HCT116 (cell line): ENCODE measurements around the gene BORCS8. TPM values are rescaled to one million over a fixed set of nuclear protein-coding genes. Genes with fewer than 3 reads are reported as not detected.

Experiments used
- ATAC-seq: fragments of 200-7000 bp; cut with Tn5 transposase; 2 replicates; pipeline ENCODE4 v1.9.1; 2020; ENCODE audit warnings: mild to moderate bottlenecking, moderate library complexity
- BruUV-seq: library from RNA; stranded (reverse); fragments of 400-500 nt; replicated peaks from 2 replicates; lab custom pipeline; 2021; lab: Mats Ljungman, UMichigan
- CTCF ChIA-PET: fragments of 300-600 bp; sonication (Branson Sonifier 250); formaldehyde crosslinking; loops from one replicate; lab custom pipeline; 2021; ENCODE audit warnings: antibody characterized with exemption; lab: Charles Lee
- POLR2A ChIA-PET: fragments of 300-600, 350-600 bp; sonication (Branson Sonifier 250); formaldehyde crosslinking; loops from one replicate; lab custom pipeline; 2021; ENCODE audit warnings: antibody characterized with exemption; lab: Charles Lee
- RAD21 ChIA-PET, 2 experiments: fragments of 300-600 bp; sonication (Branson Sonifier 250); formaldehyde crosslinking; loops; one replicate each; lab custom pipeline; 2023; ENCODE audit warnings: low total read pairs in 2 of 2; ENCODE audit not compliant: uncharacterized antibody in 2 of 2, unreplicated experiment in 2 of 2, low non-redundant PET in 1 of 2; lab: Charles Lee
- DNase-seq: peaks from one replicate; pipeline ENCODE4 v3.0.0-alpha.2; 2010; ENCODE audit warnings: low read depth, low spot score
- H2AFZ ChIP-seq: fragments of 200-600 bp; shearing (Covaris generic), sonication (generic); 2 replicates; pipeline ENCODE4 v1.6.1; 2017; ENCODE audit warnings: low read depth, mixed run types, mixed read lengths, antibody characterized with exemption, low read length; ENCODE audit not compliant: poor library complexity, severe bottlenecking
- H3K27ac ChIP-seq: 2 replicates; pipeline ENCODE4 v1.5.1; 2012; ENCODE audit warnings: low read depth, low read length
- H3K27me3 ChIP-seq: fragments of 200-600 bp; sonication (generic); 2 replicates; pipeline ENCODE4 v1.6.1; 2016; ENCODE audit warnings: mixed run types, low read length, mixed read lengths; ENCODE audit not compliant: insufficient read depth
- H3K36me3 ChIP-seq, 2 experiments: fragments of 200-500 bp in 1 of 2; fragments of 200-600 bp in 1 of 2; sonication (Bioruptor generic) in 1 of 2; sonication (generic) in 1 of 2; 2 replicates each; pipeline versions ENCODE4 v1.5.1 to v1.6.1; 2014 to 2016; ENCODE audit warnings: low read length in 2 of 2, inconsistent platforms in 1 of 2, mixed read lengths in 1 of 2, mixed run types in 1 of 2; ENCODE audit not compliant: insufficient read depth in 2 of 2, control insufficient read depth in 1 of 2
- H3K4me1 ChIP-seq, 2 experiments: fragments of 200-600 bp in 1 of 2; sonication (generic) in 1 of 2; 2 replicates each; pipeline versions ENCODE4 v1.5.1 to v1.6.1; 2012 to 2017; ENCODE audit warnings: low read length in 2 of 2, inconsistent platforms in 1 of 2, mild to moderate bottlenecking in 1 of 2, mixed read lengths in 1 of 2, mixed run types in 1 of 2, moderate library complexity in 1 of 2; ENCODE audit not compliant: insufficient read depth in 2 of 2, control insufficient read depth in 1 of 2
- H3K4me2 ChIP-seq: fragments of 200-600 bp; sonication (generic); 2 replicates; pipeline ENCODE4 v1.6.1; 2017; ENCODE audit warnings: mixed run types, low read length, mixed read lengths
- H3K4me3 ChIP-seq, 2 experiments: fragments of 200-600 bp in 1 of 2; sonication (generic) in 1 of 2; replicated peaks in 1 of 2; 2 replicates each; pipeline ENCODE4 v1.5.1; 2011 to 2016; ENCODE audit warnings: low read length in 2 of 2, control low read depth in 1 of 2, low read depth in 1 of 2, mild to moderate bottlenecking in 1 of 2, mixed read lengths in 1 of 2, mixed run types in 1 of 2
- H3K79me2 ChIP-seq: fragments of 200-600 bp; sonication (generic); 2 replicates; pipeline ENCODE4 v1.6.1; 2017; ENCODE audit warnings: mild to moderate bottlenecking, mixed run types, low read length, moderate library complexity, mixed read lengths; ENCODE audit not compliant: insufficient read depth
- H3K9ac ChIP-seq: fragments of 200-600 bp; sonication (generic); 2 replicates; pipeline ENCODE4 v1.6.1; 2016; ENCODE audit warnings: low read length, mixed read lengths
- H3K9me2 ChIP-seq: fragments of 200-600 bp; sonication (generic), shearing (Covaris generic); 2 replicates; pipeline ENCODE4 v1.6.1; 2017; ENCODE audit warnings: mixed run types, mild to moderate bottlenecking, moderate library complexity; ENCODE audit not compliant: insufficient read depth
- H3K9me3 ChIP-seq, 2 experiments: fragments of 200-500 bp in 1 of 2; fragments of 200-600 bp in 1 of 2; sonication (Bioruptor generic) in 1 of 2; sonication (generic) in 1 of 2; 2 replicates each; pipeline ENCODE4 v1.6.1; 2014 to 2017; ENCODE audit warnings: low read length in 2 of 2, mixed read lengths in 2 of 2, inconsistent platforms in 1 of 2, low read depth in 1 of 2, mild to moderate bottlenecking in 1 of 2, mixed run types in 1 of 2, moderate library complexity in 1 of 2; ENCODE audit not compliant: control insufficient read depth in 1 of 2, insufficient read depth in 1 of 2
- H4K20me1 ChIP-seq: fragments of 200-600 bp; sonication (generic), shearing (Covaris generic); 2 replicates; pipeline ENCODE4 v1.6.1; 2017; ENCODE audit warnings: mixed run types, mild to moderate bottlenecking, moderate library complexity; ENCODE audit not compliant: insufficient read depth
- ATF3 ChIP-seq: IDR thresholded peaks from 2 replicates; pipeline ENCODE4 v1.6.1; 2012
- CEBPB ChIP-seq: IDR thresholded peaks from 2 replicates; pipeline ENCODE4 v1.6.1; 2012; ENCODE audit warnings: low read depth
- CTCF ChIP-seq, 3 experiments: fragments of 200-600 bp in 1 of 3; sonication (generic) in 1 of 3; IDR thresholded peaks in 2 of 3; conservative IDR thresholded peaks in 1 of 3; 2 replicates each; pipeline ENCODE4 v1.5.1; 2012 to 2017; ENCODE audit warnings: low read depth in 2 of 3, low read length in 2 of 3, antibody characterized with exemption in 1 of 3, borderline replicate concordance in 1 of 3, control low read depth in 1 of 3, mild to moderate bottlenecking in 1 of 3, mixed read lengths in 1 of 3, mixed run types in 1 of 3, moderate library complexity in 1 of 3; ENCODE audit not compliant: insufficient read depth in 1 of 3
- FOSL1 ChIP-seq: IDR thresholded peaks from 2 replicates; pipeline ENCODE4 v1.6.1; 2012; ENCODE audit warnings: low read depth
- JUND ChIP-seq: IDR thresholded peaks from 2 replicates; pipeline ENCODE4 v1.6.1; 2012
- RAD21 ChIP-seq: IDR thresholded peaks from 2 replicates; pipeline ENCODE4 v1.6.1; 2012; ENCODE audit warnings: low read depth, mild to moderate bottlenecking
- ZBTB33 ChIP-seq: IDR thresholded peaks from 2 replicates; pipeline ENCODE4 v1.6.1; 2011; ENCODE audit warnings: mild to moderate bottlenecking, low read length, moderate library complexity; ENCODE audit not compliant: insufficient replicate concordance; ENCODE audit errors: extremely low read depth
- intact Hi-C: fragments of 100-400 bp; cut with micrococcal nuclease; formaldehyde crosslinking; loops from 2 replicates; pipeline ENCODE4 v1.10.0; 2022
- total RNA-seq: library from RNA; stranded (reverse); gene quantifications from one replicate; pipeline ENCODE4 v1.2.1, GENCODE V29; 2021; ENCODE audit not compliant: unreplicated experiment

Gene BORCS8
- total RNA-seq, 1 experiment from 2014 or later = 17.1 TPM

GRCh38 chr19:19146865-19147264 lies 45.1 kb downstream of the BORCS8 start:
- ATAC-seq (no peak), DNase-seq (no peak)
- POLR2A ChIA-PET = no interaction called here
- Histone ChIP-seq H3K36me3 (no peaks in the 10 kb centered on the region; a peak in 2 of 4 replicates), H3K9me3 (no peaks in the 10 kb centered on the region), H3K4me1 (no peaks in the 10 kb centered on the region), H3K9me2 (no peaks in the 10 kb centered on the region), H3K9ac (no peak overlapping the region), H3K4me2 (no peak overlapping the region), H3K79me2 (no peaks in the 10 kb centered on the region), H3K27me3 (no peaks in the 10 kb centered on the region), H4K20me1 (no peaks in the 10 kb centered on the region), H3K27ac (no peak overlapping the region), H3K4me3 (no peak overlapping the region), H2AFZ (no peak overlapping the region)
- CTCF ChIA-PET = interaction anchor here (1.2 to 3.3 kb wide), 2 partner anchors 11 to 196 kb away, joined by 3 to 15 read pairs; no protein-coding TSS in a partner anchor
- no peak for TF ChIP-seq JUND
- no peak for TF ChIP-seq ZBTB33
- no peak for TF ChIP-seq CEBPB
- intact Hi-C loops = loop anchor here (1.0 to 5.0 kb wide), 3 partner anchors 28 to 345 kb away; no protein-coding TSS in a partner anchor
- BruUV-seq = no TSS peak
- RAD21 ChIA-PET = interaction anchor here in 1 of 2 experiments (0.6 to 1.4 kb wide), 2 partner anchors 28 to 296 kb away, joined by 3 read pairs; no protein-coding TSS in a partner anchor

GRCh38 chr19:19145684-19146608 lies 46.0 kb downstream of the BORCS8 start:
- no peak for DNase-seq
- ChIA-PET POLR2A (interaction anchor here (0.8 kb wide), 1 partner anchor 10 kb away, joined by 3 read pairs; no protein-coding TSS in a partner anchor), CTCF (interaction anchor here (0.6 to 3.3 kb wide), 7 partner anchors 10 to 408 kb away, joined by 3 to 15 read pairs (median 3); partner anchors contain the start of gene SLC25A42)
- TF ChIP-seq FOSL1 (no peak), JUND (no peak), CTCF (IDR thresholded peaks at IDR 0.05 in 2 of 3, conservative IDR thresholded peaks at IDR 0.05 in 1 of 3; ENCODE audit: borderline replicate concordance in 1 of 3, insufficient read depth in 1 of 3, low read depth in 2 of 3, low read length in 2 of 3) (peak; percentile 79 to 96 (median 86)), CEBPB (no peak), ATF3 (no peak), RAD21 (peak; percentile 91)

More at GRCh38 chr19:19145684-19146608, 46.0 kb downstream of the BORCS8 start:
- peak; percentile 92 for ATAC-seq
- no peaks in the 10 kb centered on the region; a peak in 2 of 4 replicates for H3K36me3 ChIP-seq
- H3K79me2 ChIP-seq = no peaks in the 10 kb centered on the region
- RAD21 ChIA-PET = interaction anchor here (0.8 to 1.4 kb wide), 2 partner anchors 28 to 29 kb away, joined by 3 to 4 read pairs; no protein-coding TSS in a partner anchor
- no peak overlapping the region for H3K4me2 ChIP-seq
- no peaks in the 10 kb centered on the region for H3K9me2 ChIP-seq
- no peaks in the 10 kb centered on the region for H3K9me3 ChIP-seq
- no peak overlapping the region for H2AFZ ChIP-seq
- H3K27ac ChIP-seq = no peak overlapping the region
- H3K27me3 ChIP-seq = no peaks in the 10 kb centered on the region
- H3K4me3 ChIP-seq = no peak overlapping the region
- H4K20me1 ChIP-seq = no peaks in the 10 kb centered on the region
- intact Hi-C loops = loop anchor here (1.0 to 5.0 kb wide), 3 partner anchors 29 to 346 kb away; no protein-coding TSS in a partner anchor
- H3K4me1 ChIP-seq = no peaks in the 10 kb centered on the region
- BruUV-seq = no TSS peak
- H3K9ac ChIP-seq = no peak overlapping the region
